GM23338 (cell line): ENCODE measurements around the gene ANKRD17. TPM values are rescaled to one million over a fixed set of nuclear protein-coding genes. Genes with fewer than 3 reads are reported as not detected.

Source experiments
- ATAC-seq: fragments of 200-7000 bp; cut with Tn5 transposase; 3 replicates; pipeline ENCODE4 v1.9.1; 2020
- DNase-seq: peaks from one replicate; pipeline ENCODE4 v3.0.0-alpha.2; 2015; ENCODE audit warnings: low spot score
- H2AFZ ChIP-seq: fragments of 200-600 bp; sonication (generic); 2 replicates; pipeline ENCODE4 v1.8.0; 2016; ENCODE audit warnings: antibody characterized with exemption, mild to moderate bottlenecking, moderate library complexity
- H3F3A ChIP-seq: fragments of 200-600 bp; sonication (generic); replicated peaks from 2 replicates; pipeline ENCODE4 v1.8.0; 2017; ENCODE audit warnings: antibody characterized with exemption, mixed run types, low read depth
- H3K27ac ChIP-seq: fragments of 200-600 bp; sonication (generic); 2 replicates; pipeline ENCODE4 v1.6.1; 2016; ENCODE audit warnings: low read depth
- H3K27me3 ChIP-seq: fragments of 200-600 bp; sonication (generic); 2 replicates; pipeline ENCODE4 v1.8.0; 2016; ENCODE audit warnings: mild to moderate bottlenecking, mixed run types, moderate library complexity; ENCODE audit not compliant: insufficient read depth
- H3K36me3 ChIP-seq: fragments of 200-600 bp; sonication (generic); 2 replicates; pipeline ENCODE4 v1.8.0; 2016; ENCODE audit warnings: mild to moderate bottlenecking; ENCODE audit not compliant: insufficient read depth
- H3K4me1 ChIP-seq: fragments of 200-600 bp; sonication (generic); 2 replicates; pipeline ENCODE4 v1.8.0; 2016; ENCODE audit warnings: mild to moderate bottlenecking, moderate library complexity; ENCODE audit not compliant: insufficient read depth
- H3K4me2 ChIP-seq: fragments of 200-600 bp; sonication (generic); 2 replicates; pipeline ENCODE4 v1.7.1; 2017; ENCODE audit warnings: mixed run types
- H3K4me3 ChIP-seq: fragments of 200-600 bp; sonication (generic); 2 replicates; pipeline ENCODE4 v1.6.1; 2016; ENCODE audit warnings: mixed run types
- H3K79me2 ChIP-seq: fragments of 200-600 bp; sonication (generic); replicated peaks from 2 replicates; pipeline ENCODE4 v1.8.0; 2017; ENCODE audit warnings: mild to moderate bottlenecking; ENCODE audit not compliant: insufficient read depth
- H3K9me2 ChIP-seq: fragments of 200-600 bp; sonication (generic); 2 replicates; pipeline ENCODE4 v1.8.0; 2017; ENCODE audit not compliant: insufficient read depth
- H4K20me1 ChIP-seq: fragments of 200-600 bp; sonication (generic); replicated peaks from 2 replicates; pipeline ENCODE4 v1.8.0; 2017; ENCODE audit warnings: mild to moderate bottlenecking; ENCODE audit not compliant: insufficient read depth
- H3K27ac Mint-ChIP-seq: 2 replicates; pipeline ENCODE4 v1.8.0; 2020; ENCODE audit warnings: inconsistent platforms, mild to moderate bottlenecking, moderate library complexity, mixed read lengths
- H3K27me3 Mint-ChIP-seq: 3 replicates; pipeline ENCODE4 v1.8.0; 2022; ENCODE audit warnings: low read depth, mild to moderate bottlenecking, moderate library complexity, mixed read lengths, inconsistent platforms; ENCODE audit not compliant: insufficient read depth, poor library complexity
- H3K36me3 Mint-ChIP-seq: 3 replicates; pipeline ENCODE4 v1.8.0; 2021; ENCODE audit warnings: low read depth, mild to moderate bottlenecking, inconsistent platforms, moderate library complexity, mixed read lengths
- H3K4me1 Mint-ChIP-seq: 3 replicates; pipeline ENCODE4 v1.8.0; 2020; ENCODE audit warnings: mild to moderate bottlenecking, inconsistent platforms, mixed read lengths
- H3K4me3 Mint-ChIP-seq: 3 replicates; pipeline ENCODE4 v1.8.0; 2021; ENCODE audit warnings: moderate library complexity, mild to moderate bottlenecking, inconsistent platforms, mixed read lengths
- H3K9me3 Mint-ChIP-seq: 3 replicates; pipeline ENCODE4 v1.8.0; 2020; ENCODE audit warnings: moderate library complexity, mild to moderate bottlenecking, inconsistent platforms, mixed read lengths
- CREB1 ChIP-seq: fragments of 250-450 bp; sonication (Bioruptor Pico); IDR thresholded peaks from 2 replicates; pipeline ENCODE4 v1.5.0; 2020; ENCODE audit warnings: low read depth, mild to moderate bottlenecking, moderate library complexity
- ETS1 ChIP-seq: IDR thresholded peaks from 2 replicates; pipeline ENCODE4 v1.6.1; 2016; ENCODE audit warnings: antibody characterized with exemption
- EZH2 ChIP-seq: fragments of 200-600 bp; sonication (generic); IDR thresholded peaks from one replicate; pipeline ENCODE4 v1.8.0; 2017; ENCODE audit warnings: antibody characterized with exemption, mild to moderate bottlenecking, low read depth; ENCODE audit not compliant: unreplicated experiment
- EZH2phosphoT487 ChIP-seq: fragments of 200-600 bp; sonication (generic); IDR thresholded peaks from one replicate; pipeline ENCODE4 v1.8.1; 2018; ENCODE audit warnings: antibody characterized with exemption; ENCODE audit not compliant: unreplicated experiment
- JUNB ChIP-seq: IDR thresholded peaks from one replicate; pipeline ENCODE4 v1.6.1; 2016; ENCODE audit warnings: antibody characterized with exemption; ENCODE audit not compliant: unreplicated experiment
- NANOG ChIP-seq: IDR thresholded peaks from 2 replicates; pipeline ENCODE4 v1.6.1; 2016; ENCODE audit warnings: antibody characterized with exemption, borderline replicate concordance
- POLR2AphosphoS5 ChIP-seq: IDR thresholded peaks from 2 replicates; pipeline ENCODE4 v1.6.1; 2016; ENCODE audit warnings: antibody characterized with exemption, low read depth
- REST ChIP-seq: IDR thresholded peaks from one replicate; pipeline ENCODE4 v1.6.1; 2018; ENCODE audit warnings: antibody characterized with exemption; ENCODE audit not compliant: unreplicated experiment
- STAT1 ChIP-seq: IDR thresholded peaks from one replicate; pipeline ENCODE4 v1.6.1; 2016; ENCODE audit warnings: antibody characterized with exemption; ENCODE audit not compliant: unreplicated experiment
- ZNF114 ChIP-seq: fragments of 250-450 bp; sonication (Bioruptor Pico); IDR thresholded peaks from 2 replicates; pipeline ENCODE4 v1.5.0; 2020; ENCODE audit warnings: mild to moderate bottlenecking, moderate library complexity
- ZNF331 ChIP-seq: fragments of 250-450 bp; sonication (Bioruptor Pico); IDR thresholded peaks from 2 replicates; pipeline ENCODE4 v1.5.0; 2020; ENCODE audit warnings: low read depth, mild to moderate bottlenecking, moderate library complexity
- polyA plus RNA-seq: library from polyadenylated mRNA; unstranded; fragments of >200 nt; fragmentation: Nextera tagmentation; extraction: Ambion mirVana; gene quantifications from 2 replicates; pipeline ENCODE4 v1.2.1, GENCODE V29; 2016
- total RNA-seq: library from RNA; depleted of rRNA; stranded (reverse); fragments of >200 nt; shearing (Covaris generic); gene quantifications from 2 replicates; pipeline ENCODE4 v1.2.3, GENCODE V29; 2014
- TF ChIP-seq, protein P1 (sequence below), 2 experiments: fragments of 200-600 bp in 1 of 2; sonication (generic) in 1 of 2; conservative IDR thresholded peaks; 2 replicates each; pipeline versions ENCODE4 v1.5.1 to v1.6.1; 2016 to 2017; ENCODE audit warnings: antibody characterized with exemption in 2 of 2, low read depth in 2 of 2, mild to moderate bottlenecking in 2 of 2, moderate library complexity in 1 of 2
- TF ChIP-seq, protein P2 (sequence below): fragments of 250-450 bp; sonication (Bioruptor Pico); IDR thresholded peaks from 2 replicates; pipeline ENCODE4 v1.5.0; 2020; ENCODE audit warnings: mild to moderate bottlenecking, moderate library complexity

ANKRD17 gene
- total and polyA plus RNA-seq, 2 experiments from 2014 or later: 41.9 to 85.3 TPM

- H3K4me3 ChIP-seq: no peak overlapping the region
- no peaks in the 10 kb centered on the region for H3K4me1 ChIP-seq
- H3K27ac ChIP-seq: no peak overlapping the region
- no peak overlapping the region for H3K4me2 ChIP-seq
- no peaks in the 10 kb centered on the region for H3K9me3 Mint-ChIP-seq
- peaks cover 5% of the 10 kb centered on the region for H3K27me3 Mint-ChIP-seq
- peaks cover 13% of the 10 kb centered on the region; the same call in 1 of the 2 replicates for H3K36me3 ChIP-seq
- no peaks in the 10 kb centered on the region for H3K9me2 ChIP-seq
- ATAC-seq (no peak), DNase-seq (no peak)
- H2AFZ ChIP-seq: no peak overlapping the region
- no peak for TF ChIP-seq CREB1 (CRISPR knock-in tag)
- no peak for TF ChIP-seq JUNB
- TF ChIP-seq STAT1: no peak
- TF ChIP-seq POLR2AphosphoS5: no peak
- TF ChIP-seq EZH2phosphoT487: no peak
- TF ChIP-seq EZH2: no peak
- TF ChIP-seq ETS1: no peak
- TF ChIP-seq, protein P1, sequence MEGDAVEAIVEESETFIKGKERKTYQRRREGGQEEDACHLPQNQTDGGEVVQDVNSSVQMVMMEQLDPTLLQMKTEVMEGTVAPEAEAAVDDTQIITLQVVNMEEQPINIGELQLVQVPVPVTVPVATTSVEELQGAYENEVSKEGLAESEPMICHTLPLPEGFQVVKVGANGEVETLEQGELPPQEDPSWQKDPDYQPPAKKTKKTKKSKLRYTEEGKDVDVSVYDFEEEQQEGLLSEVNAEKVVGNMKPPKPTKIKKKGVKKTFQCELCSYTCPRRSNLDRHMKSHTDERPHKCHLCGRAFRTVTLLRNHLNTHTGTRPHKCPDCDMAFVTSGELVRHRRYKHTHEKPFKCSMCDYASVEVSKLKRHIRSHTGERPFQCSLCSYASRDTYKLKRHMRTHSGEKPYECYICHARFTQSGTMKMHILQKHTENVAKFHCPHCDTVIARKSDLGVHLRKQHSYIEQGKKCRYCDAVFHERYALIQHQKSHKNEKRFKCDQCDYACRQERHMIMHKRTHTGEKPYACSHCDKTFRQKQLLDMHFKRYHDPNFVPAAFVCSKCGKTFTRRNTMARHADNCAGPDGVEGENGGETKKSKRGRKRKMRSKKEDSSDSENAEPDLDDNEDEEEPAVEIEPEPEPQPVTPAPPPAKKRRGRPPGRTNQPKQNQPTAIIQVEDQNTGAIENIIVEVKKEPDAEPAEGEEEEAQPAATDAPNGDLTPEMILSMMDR (conservative IDR thresholded peaks at IDR 0.05; ENCODE audit: low read depth in 2 of 2): no peak
- TF ChIP-seq ZNF331 (CRISPR knock-in tag): no peak
- no peak for TF ChIP-seq ZNF114 (CRISPR knock-in tag)
- TF ChIP-seq, protein P2, sequence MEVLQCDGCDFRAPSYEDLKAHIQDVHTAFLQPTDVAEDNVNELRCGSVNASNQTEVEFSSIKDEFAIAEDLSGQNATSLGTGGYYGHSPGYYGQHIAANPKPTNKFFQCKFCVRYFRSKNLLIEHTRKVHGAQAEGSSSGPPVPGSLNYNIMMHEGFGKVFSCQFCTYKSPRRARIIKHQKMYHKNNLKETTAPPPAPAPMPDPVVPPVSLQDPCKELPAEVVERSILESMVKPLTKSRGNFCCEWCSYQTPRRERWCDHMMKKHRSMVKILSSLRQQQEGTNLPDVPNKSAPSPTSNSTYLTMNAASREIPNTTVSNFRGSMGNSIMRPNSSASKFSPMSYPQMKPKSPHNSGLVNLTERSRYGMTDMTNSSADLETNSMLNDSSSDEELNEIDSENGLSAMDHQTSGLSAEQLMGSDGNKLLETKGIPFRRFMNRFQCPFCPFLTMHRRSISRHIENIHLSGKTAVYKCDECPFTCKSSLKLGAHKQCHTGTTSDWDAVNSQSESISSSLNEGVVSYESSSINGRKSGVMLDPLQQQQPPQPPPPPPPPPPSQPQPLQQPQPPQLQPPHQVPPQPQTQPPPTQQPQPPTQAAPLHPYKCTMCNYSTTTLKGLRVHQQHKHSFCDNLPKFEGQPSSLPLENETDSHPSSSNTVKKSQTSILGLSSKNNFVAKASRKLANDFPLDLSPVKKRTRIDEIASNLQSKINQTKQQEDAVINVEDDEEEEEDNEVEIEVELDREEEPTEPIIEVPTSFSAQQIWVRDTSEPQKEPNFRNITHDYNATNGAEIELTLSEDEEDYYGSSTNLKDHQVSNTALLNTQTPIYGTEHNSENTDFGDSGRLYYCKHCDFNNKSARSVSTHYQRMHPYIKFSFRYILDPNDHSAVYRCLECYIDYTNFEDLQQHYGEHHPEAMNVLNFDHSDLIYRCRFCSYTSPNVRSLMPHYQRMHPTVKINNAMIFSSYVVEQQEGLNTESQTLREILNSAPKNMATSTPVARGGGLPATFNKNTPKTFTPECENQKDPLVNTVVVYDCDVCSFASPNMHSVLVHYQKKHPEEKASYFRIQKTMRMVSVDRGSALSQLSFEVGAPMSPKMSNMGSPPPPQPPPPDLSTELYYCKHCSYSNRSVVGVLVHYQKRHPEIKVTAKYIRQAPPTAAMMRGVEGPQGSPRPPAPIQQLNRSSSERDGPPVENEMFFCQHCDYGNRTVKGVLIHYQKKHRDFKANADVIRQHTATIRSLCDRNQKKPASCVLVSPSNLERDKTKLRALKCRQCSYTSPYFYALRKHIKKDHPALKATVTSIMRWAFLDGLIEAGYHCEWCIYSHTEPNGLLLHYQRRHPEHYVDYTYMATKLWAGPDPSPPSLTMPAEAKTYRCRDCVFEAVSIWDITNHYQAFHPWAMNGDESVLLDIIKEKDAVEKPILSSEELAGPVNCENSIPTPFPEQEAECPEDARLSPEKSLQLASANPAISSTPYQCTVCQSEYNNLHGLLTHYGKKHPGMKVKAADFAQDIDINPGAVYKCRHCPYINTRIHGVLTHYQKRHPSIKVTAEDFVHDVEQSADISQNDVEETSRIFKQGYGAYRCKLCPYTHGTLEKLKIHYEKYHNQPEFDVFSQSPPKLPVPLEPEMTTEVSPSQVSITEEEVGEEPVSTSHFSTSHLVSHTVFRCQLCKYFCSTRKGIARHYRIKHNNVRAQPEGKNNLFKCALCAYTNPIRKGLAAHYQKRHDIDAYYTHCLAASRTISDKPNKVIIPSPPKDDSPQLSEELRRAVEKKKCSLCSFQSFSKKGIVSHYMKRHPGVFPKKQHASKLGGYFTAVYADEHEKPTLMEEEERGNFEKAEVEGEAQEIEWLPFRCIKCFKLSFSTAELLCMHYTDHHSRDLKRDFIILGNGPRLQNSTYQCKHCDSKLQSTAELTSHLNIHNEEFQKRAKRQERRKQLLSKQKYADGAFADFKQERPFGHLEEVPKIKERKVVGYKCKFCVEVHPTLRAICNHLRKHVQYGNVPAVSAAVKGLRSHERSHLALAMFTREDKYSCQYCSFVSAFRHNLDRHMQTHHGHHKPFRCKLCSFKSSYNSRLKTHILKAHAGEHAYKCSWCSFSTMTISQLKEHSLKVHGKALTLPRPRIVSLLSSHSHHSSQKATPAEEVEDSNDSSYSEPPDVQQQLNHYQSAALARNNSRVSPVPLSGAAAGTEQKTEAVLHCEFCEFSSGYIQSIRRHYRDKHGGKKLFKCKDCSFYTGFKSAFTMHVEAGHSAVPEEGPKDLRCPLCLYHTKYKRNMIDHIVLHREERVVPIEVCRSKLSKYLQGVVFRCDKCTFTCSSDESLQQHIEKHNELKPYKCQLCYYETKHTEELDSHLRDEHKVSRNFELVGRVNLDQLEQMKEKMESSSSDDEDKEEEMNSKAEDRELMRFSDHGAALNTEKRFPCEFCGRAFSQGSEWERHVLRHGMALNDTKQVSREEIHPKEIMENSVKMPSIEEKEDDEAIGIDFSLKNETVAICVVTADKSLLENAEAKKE (CRISPR knock-in tag): no peak
- no peak for TF ChIP-seq NANOG
- TF ChIP-seq REST: no peak
- peaks cover 59% of the 10 kb centered on the region for H3K36me3 Mint-ChIP-seq
- H3K27ac Mint-ChIP-seq: no peak overlapping the region
- H3K4me1 Mint-ChIP-seq: peaks cover under 1% of the 10 kb centered on the region; the same call in 2 of the 3 replicates
- H3K79me2 ChIP-seq: peaks cover 42% of the 10 kb centered on the region
- H3F3A ChIP-seq: no peaks in the 10 kb centered on the region
- no peak overlapping the region for H3K4me3 Mint-ChIP-seq
- 0 out of 2 replicates have a peak, but pooled peaks cover 5% of the 10 kb centered on the region for H4K20me1 ChIP-seq
- H3K27me3 ChIP-seq: no peaks in the 10 kb centered on the region
These were observed 96.9 kb downstream of the ANKRD17 start for GRCh38 chr4:73161527-73162185.
